Natural killer cell (primary cell): ENCODE results near the gene CEACAM4. TPM values are rescaled to one million over a fixed set of nuclear protein-coding genes. Genes with fewer than 3 reads are reported as not detected.

Experiments
- ATAC-seq, 3 donors: fragments of 150-1000 bp in 2 of 3; fragments of 200-7000 bp in 1 of 3; cut with Tn5 transposase; 1 replicate in 1 of 3; 2 replicates in 2 of 3; pipeline ENCODE4 v1.10.0; 2021; ENCODE audit warnings: mild to moderate bottlenecking in 2 of 3, moderate library complexity in 2 of 3
- DNase-seq, 2 donors: peaks; one replicate each; pipeline versions ENCODE4 v3.0.0 to v3.0.0-alpha.2; 2013 to 2021; ENCODE audit warnings: mixed read lengths in 1 of 2
- H3K27ac ChIP-seq: one replicate; pipeline ENCODE4 v1.5.1; 2013; ENCODE audit warnings: mild to moderate bottlenecking, low read length
- H3K27me3 ChIP-seq: one replicate; pipeline ENCODE4 v1.6.1; 2013; ENCODE audit warnings: low read length; ENCODE audit not compliant: control insufficient read depth, insufficient read depth
- H3K36me3 ChIP-seq: one replicate; pipeline ENCODE4 v1.6.1; 2013; ENCODE audit warnings: low read length; ENCODE audit not compliant: control insufficient read depth, insufficient read depth
- H3K4me1 ChIP-seq: one replicate; pipeline ENCODE4 v1.6.1; 2013; ENCODE audit warnings: low read length; ENCODE audit not compliant: control insufficient read depth, insufficient read depth
- H3K4me3 ChIP-seq: one replicate; pipeline ENCODE4 v1.5.1; 2013; ENCODE audit warnings: low read length
- H3K9me3 ChIP-seq: one replicate; pipeline ENCODE4 v1.6.1; 2013; ENCODE audit warnings: low read length; ENCODE audit not compliant: control insufficient read depth, insufficient read depth
- H3K27ac Mint-ChIP-seq, 2 donors: one replicate each; pipeline ENCODE4 v1.8.0; 2022; ENCODE audit warnings: mild to moderate bottlenecking in 2 of 2, mixed read lengths in 2 of 2, moderate library complexity in 1 of 2
- H3K27me3 Mint-ChIP-seq, 2 donors: one replicate each; pipeline ENCODE4 v1.8.0; 2022; ENCODE audit warnings: low read depth in 2 of 2, mixed read lengths in 2 of 2
- H3K36me3 Mint-ChIP-seq: one replicate; pipeline ENCODE4 v1.8.0; 2022; ENCODE audit warnings: mixed read lengths
- H3K4me1 Mint-ChIP-seq, 2 donors: one replicate each; pipeline ENCODE4 v1.8.0; 2022; ENCODE audit warnings: mixed read lengths in 2 of 2
- H3K4me3 Mint-ChIP-seq: one replicate; pipeline ENCODE4 v1.8.0; 2022; ENCODE audit warnings: mild to moderate bottlenecking, moderate library complexity, mixed read lengths
- H3K9me3 Mint-ChIP-seq, 2 donors: one replicate each; pipeline ENCODE4 v1.8.0; 2022; ENCODE audit warnings: mixed read lengths in 2 of 2
- CTCF ChIP-seq: fragments of 200-600 bp; IDR thresholded peaks from one replicate; pipeline ENCODE4 v1.8.0; 2022; ENCODE audit warnings: antibody characterized with exemption
- WGBS: methylation state at CpG from one replicate; pipeline ENCODE4 v1.1.7; 2013; ENCODE audit warnings: missing lambda C conversion rate; ENCODE audit not compliant: insufficient coverage; 5-methylcytosine and 5-hydroxymethylcytosine counted together
- intact Hi-C: fragments of 100-400 bp; cut with micrococcal nuclease; formaldehyde crosslinking; loops from one replicate; pipeline ENCODE4 v1.14.2; 2022
- total RNA-seq, 4 donors: library from RNA; stranded (reverse); fragments of 120-200 nt in 1 of 4; gene quantifications; one replicate each; pipeline versions ENCODE4 v1.2.3 to v1.2.4, GENCODE V29; 2013 to 2022

Gene CEACAM4
- total RNA-seq, 3 donors from 2014 or later (not counting 1 experiment from before 2014, with no cell fraction given): 0.52 to 1.1 (median 0.78) TPM

GRCh38 chr19:41617941-41618730, 8.7 kb downstream of the CEACAM4 start:
- Mint-ChIP-seq H3K9me3 (no peaks in the 10 kb centered on the region), H3K27ac (no peak overlapping the region), H3K4me1 (no peaks in the 10 kb centered on the region), H3K4me3 (no peak overlapping the region), H3K27me3 (peaks cover 15% of the 10 kb centered on the region in 2 donors), H3K36me3 (no peaks in the 10 kb centered on the region)
- ATAC-seq (no peak), DNase-seq (no peak)
- Histone ChIP-seq H3K4me1 (no peaks in the 10 kb centered on the region), H3K4me3 (no peak overlapping the region), H3K27me3 (no peaks in the 10 kb centered on the region), H3K27ac (no peak overlapping the region), H3K36me3 (no peaks in the 10 kb centered on the region), H3K9me3 (no peaks in the 10 kb centered on the region)
- TF ChIP-seq CTCF: no peak
- WGBS: 92% methylated on average over 9 of the region's 9 CpGs
- intact Hi-C loops: no loop called here

GRCh38 chr19:41616792-41617621, 9.9 kb downstream of the CEACAM4 start:
- H3K27ac Mint-ChIP-seq: no peak overlapping the region
- H3K4me1 Mint-ChIP-seq: no peaks in the 10 kb centered on the region
- intact Hi-C loops: no loop called here
- Histone ChIP-seq H3K36me3 (no peaks in the 10 kb centered on the region), H3K4me3 (no peak overlapping the region), H3K27me3 (no peaks in the 10 kb centered on the region), H3K9me3 (no peaks in the 10 kb centered on the region), H3K4me1 (no peaks in the 10 kb centered on the region), H3K27ac (no peak overlapping the region)
- 57% methylated on average over 9 of the region's 9 CpGs for WGBS
- no peak overlapping the region for H3K4me3 Mint-ChIP-seq
- no peak for DNase-seq
- no peak for ATAC-seq
- H3K9me3 Mint-ChIP-seq: no peaks in the 10 kb centered on the region
- no peak for TF ChIP-seq CTCF
- H3K27me3 Mint-ChIP-seq: peaks cover 16 to 17% of the 10 kb centered on the region in 2 donors
- H3K36me3 Mint-ChIP-seq: no peaks in the 10 kb centered on the region

GRCh38 chr19:41615207-41615606, 11.7 kb downstream of the CEACAM4 start:
- Mint-ChIP-seq H3K4me3 (no peak overlapping the region), H3K9me3 (no peaks in the 10 kb centered on the region), H3K27ac (no peak overlapping the region), H3K4me1 (no peaks in the 10 kb centered on the region), H3K27me3 (peaks cover 22 to 24% of the 10 kb centered on the region in 2 donors), H3K36me3 (no peaks in the 10 kb centered on the region)
- no peak for TF ChIP-seq CTCF
- intact Hi-C loops: no loop called here
- Histone ChIP-seq H3K36me3 (no peaks in the 10 kb centered on the region), H3K27ac (no peak overlapping the region), H3K4me1 (no peaks in the 10 kb centered on the region), H3K4me3 (no peak overlapping the region), H3K27me3 (peaks cover 5% of the 10 kb centered on the region), H3K9me3 (no peaks in the 10 kb centered on the region)
- 96% methylated on average over 4 of the region's 4 CpGs for WGBS
- ATAC-seq: no peak
- no peak for DNase-seq
